Stimulated activated CD4-positive, alpha-beta T cell treated with anti-CD3 and anti-CD28 coated beads, TNF-alpha, amount 100 ng/mL, for 1 hour (primary cell): ENCODE results near the gene SEC14L6.
"Not testable (repeated sequence)": the region's sequence is repeated elsewhere in the genome, so short reads cannot be mapped to it uniquely, and the experiment has no call there.

Experiments
- DNase-seq, 3 donors: peaks; one replicate each; pipeline ENCODE4 v3.0.0-alpha.2; 2020; ENCODE audit warnings: low read depth in 3 of 3, low spot score in 1 of 3

Gene SEC14L6

DNA sequence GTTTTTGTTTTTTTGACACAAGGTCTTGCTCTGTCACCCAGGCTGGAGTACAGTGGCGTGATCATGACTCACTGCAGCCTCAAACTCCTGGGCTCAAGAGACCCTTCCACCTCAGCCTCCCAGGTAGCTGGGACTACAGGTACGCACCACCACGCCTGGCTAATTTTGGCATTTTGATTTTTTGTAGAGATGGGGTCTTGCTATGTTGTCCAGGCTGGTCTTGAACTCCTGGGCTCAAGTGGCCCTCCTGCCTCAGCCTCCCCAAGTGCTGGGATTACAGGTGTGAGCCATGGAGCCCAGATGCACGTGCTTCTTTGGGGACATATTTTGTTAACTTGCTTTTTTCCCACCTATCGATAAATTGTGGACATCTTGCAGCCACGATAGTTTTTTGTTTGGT, 20.7 kb upstream of the SEC14L6 start:
- not testable (repeated sequence) for DNase-seq

DNA sequence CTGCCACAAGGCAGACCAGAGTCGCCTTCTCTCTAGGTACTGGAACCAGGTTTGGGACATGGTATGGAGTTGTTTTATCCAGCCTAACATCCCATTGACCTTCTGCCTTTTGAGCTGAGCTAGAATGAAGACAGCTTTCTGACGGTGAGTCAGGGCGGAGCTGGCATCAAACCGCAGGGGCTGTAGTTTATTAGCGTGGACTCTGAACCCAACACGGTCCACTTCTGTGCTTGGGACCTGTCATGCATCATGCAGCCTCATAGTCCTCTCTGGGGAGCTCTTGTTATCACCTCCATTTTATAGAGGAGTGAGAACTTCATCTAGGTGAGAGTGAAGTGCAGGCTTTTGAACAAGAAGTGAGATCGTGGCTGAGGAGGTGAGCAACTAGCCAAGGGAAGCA, 19.6 kb upstream of the SEC14L6 start:
- no peak for DNase-seq

DNA sequence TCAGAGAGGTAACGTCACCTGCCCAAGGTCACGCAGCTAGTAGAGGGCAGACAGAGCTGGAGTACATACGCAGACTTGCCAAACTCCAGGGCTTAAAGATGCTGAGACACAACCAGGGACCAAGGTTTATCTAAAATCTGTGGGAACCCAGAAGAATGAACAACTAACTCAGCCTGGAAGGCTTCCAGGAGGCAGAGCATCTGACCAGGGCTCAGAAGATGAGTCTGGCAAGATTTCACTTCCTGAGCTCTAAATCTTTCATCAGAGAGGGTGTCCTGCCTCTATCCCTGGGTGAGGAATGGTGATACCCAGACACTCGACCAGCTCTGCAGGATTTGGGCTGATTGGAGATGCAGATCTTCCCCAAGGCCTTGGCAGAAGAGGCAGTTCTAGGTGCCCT, 18.8 kb upstream of the SEC14L6 start:
- DNase-seq, result no peak

DNA sequence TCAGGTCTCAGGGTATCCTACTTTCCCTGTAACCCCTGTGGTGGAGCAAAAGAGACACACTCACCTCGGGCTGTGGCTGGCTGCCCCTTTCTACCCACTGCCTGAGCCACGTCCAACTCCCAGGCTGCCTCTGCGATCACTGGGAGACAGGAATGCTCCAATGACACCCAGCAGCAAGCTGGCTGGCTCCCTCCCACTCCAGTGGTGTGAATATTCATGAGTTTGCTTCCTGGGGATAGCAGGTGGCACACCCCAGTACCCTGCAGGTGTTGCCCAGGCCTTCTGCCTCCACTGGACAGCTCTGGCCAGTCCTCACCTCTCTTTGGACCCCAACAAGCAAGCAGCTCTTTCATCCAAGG, 18.2 kb upstream of the SEC14L6 start:
- DNase-seq, result no peak

DNA sequence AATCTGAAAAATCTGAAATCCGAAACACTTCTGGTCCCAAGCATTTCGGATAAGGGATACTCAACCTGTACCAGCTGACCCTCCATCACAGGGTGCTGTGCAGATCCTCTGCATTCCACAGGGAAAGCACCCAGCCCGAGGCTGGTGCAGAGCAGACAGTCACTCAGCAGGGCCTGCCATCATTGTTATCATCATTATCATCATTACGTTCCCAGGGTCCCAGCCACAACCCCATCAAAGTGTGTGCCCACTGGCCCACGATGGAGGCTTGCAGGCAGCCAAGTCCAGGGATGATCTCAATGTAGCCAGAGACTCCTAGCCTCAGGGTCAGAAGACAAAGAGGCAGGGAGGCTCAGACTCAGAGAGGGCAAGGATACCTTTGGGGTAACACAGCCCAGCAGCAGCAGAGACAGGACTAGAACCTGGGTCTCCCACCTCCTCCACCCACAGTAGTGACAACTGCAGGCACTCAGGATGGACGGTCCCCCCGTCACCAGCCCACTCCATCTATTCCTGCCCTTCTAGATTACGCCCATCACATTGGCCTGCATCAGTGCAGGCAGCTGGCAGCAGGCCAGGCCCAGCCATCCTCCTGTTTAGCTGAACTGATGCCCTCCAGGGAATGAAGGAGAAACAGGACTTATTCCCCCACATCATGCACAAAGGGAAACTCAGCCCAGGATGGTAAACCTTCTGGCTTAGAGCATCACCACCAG, 17.7 kb upstream of the SEC14L6 start:
- no peak for DNase-seq

DNA sequence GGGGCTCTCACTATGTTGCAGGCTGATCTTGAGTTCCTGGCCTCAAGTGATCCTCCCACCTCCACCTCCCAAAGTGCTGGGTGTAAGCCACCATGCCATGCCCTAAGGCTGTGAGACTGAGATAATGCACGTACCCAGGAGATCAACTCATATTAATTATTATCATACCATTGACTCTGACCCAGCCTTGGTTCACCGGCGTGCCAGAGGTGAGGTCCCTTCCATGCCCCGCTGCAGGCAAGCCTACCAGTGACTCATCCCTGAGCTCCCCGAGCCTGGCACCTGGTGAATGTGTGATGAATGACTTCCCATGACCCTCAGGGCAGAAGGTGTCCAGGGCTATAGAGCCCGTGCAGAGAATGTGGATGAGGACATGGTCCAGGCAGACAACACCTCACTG, 15.8 kb upstream of the SEC14L6 start:
- no peak for DNase-seq

DNA sequence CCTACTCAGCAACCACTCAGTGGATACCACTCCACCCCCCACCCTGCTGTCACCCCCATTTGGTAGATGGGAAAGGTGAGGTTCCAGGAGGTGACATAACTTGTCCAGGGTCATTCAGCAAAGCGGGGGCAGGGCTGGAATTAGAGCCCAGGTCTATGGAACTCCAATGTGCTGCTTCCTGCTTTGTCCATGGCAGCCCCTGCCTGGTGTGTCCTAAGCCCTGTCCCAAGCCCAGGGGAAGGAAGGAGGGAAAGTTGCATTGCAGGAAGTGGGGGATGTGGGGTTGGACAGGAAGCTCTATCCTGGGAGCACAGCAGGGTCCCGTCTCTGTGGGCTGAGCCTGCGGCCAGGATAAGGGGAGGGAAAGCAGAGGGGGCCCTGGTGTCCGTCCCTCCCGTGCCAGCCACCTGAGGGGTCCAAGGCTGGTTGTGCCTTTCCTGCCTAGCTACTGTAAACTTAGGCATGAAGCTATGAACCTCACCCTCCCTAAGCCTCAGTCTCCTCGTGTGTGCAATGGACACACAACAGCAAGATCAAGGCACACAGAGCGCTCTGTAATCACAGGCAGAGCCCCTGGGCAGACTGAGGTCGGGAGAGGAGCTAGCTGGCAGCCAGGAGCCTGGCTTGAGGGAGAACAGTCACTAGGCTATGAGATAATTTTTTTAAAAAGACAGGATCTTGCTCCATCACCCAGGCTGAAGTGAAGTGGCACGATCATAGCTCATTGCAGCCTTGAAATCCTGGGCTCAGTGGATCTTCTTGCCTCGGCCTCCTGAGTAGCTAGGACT, 15.1 kb upstream of the SEC14L6 start:
- DNase-seq, result no peak

DNA sequence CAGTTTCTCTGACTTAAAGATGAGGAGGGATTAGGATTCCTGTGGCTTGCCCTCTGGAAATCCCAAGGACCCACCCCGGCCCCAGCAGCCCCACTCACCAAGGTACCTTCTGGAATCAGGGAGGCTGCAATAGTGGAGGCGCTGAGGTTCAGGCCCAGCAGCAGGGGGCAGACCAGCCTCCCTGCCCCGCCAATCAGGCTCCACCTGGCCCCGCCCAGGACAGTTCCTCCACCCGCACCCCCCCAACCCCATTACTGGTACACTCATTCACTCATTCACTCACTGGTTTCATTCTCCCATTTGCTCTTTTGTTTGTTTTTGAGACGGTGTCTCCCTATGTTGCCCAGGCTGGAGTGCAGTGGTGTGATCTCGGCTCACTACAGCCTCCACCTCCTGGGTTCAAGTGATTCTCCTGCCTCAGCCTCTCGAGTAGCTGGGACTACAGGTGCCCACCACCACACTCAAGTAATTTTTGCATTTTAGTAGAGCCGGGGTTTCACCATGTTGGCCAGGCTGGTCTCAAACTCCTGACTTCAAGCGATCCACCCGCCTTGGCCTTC, 14.2 kb upstream of the SEC14L6 start:
- DNase-seq, result not testable (repeated sequence)

DNA sequence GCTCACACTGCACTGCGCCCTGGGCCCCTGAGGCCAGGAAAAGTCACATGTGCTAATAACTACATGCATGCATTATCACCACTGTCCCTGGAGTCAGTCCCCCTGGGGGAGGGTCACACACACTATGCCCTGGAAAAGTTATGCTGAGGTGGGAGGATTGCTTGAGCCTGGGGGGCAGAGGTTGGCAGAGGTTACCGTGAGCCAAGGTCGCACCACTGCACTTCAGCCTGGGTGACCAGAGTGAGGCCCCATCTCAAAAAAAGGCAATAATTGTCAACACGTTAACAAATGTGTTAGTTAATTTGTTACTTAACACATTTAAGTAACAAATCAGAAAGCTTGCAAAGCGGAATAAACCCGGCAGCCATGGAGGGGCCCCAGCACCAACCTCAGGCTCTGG, 13.3 kb upstream of the SEC14L6 start:
- no peak for DNase-seq

DNA sequence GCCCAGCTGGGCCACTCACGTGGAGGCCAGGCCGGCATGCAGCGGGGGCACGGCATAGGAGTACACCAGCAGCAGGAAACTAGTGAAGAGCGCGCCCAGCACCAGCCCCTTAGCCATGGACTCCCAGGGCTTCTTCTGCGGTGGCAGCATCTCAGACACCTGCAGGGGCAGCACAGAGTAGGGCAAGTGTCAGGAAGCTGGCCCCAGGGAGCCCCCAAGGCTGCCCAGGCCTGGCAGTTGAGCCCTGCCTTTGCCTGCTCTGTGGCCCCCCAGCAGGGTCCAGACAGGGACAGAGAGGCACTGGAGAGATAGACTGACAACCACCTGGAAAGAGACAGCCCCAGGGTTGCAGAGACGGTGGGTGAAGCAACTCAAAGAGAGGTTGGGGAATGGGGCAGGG, 10.7 kb upstream of the SEC14L6 start:
- no peak for DNase-seq

DNA sequence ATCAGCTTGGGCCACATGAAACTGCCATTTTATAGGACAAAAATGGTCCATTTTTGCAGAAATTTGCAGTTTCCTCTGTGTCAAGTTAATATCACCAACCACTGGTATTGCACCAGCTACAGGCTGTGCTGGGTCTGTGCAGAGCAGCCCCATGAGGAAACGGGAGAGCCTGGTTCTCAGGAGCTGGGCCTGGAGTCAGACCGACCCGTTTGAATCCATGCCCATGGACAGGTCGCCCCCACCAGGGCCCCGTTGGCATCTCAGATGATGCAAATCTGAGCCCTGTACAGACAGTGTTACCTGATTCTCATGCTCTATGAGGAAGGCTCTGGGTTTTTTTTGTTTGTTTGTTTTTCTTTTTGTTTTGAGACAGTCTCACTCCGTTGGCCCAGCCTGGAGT, 9.8 kb upstream of the SEC14L6 start:
- DNase-seq, result no peak

DNA sequence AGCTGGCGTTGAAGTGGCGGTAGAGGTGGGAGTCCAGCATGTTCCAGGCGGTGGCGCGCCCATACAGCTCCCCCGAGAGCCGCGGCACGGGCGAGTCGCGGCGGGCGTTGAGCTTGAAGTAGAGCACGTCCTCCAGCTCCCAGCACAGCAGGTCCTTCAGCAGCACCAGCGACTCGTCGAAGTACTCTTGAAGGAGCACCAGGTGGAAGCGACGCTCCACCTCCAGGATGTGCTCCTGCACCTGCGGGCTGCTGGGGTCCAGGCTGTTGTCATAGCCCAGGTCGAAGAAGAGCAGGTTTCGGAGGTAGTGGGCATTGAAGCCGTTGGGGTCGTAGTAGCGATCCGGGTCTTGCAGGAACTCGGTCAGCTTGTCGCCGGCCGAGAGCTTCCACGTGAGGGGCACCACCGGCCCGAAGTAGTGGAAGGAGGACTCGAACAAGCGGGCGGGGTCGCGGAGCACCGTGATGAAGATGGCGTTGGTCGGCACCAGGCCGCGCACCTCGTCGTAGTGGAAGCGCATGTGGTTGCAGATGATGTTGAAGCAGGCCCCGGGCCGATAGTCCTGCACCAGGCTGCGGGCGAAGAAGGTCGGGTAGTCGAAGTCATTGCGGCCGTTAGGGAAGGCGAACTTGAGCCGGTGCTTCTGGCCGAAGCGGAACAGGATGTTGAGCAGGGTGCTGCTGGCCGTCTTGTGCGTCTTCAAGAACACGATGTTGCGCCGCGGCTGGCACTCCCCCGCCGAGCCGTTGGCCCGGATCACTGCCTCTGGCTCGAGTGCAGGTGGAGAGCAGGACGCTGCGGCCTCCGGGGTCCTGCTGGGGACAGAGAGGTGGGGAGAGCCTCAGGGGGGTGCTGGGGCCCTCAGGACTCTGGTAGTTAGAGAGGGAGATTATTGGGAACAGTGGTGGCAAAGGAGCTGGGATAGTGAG, 9.0 kb upstream of the SEC14L6 start:
- no peak for DNase-seq

DNA sequence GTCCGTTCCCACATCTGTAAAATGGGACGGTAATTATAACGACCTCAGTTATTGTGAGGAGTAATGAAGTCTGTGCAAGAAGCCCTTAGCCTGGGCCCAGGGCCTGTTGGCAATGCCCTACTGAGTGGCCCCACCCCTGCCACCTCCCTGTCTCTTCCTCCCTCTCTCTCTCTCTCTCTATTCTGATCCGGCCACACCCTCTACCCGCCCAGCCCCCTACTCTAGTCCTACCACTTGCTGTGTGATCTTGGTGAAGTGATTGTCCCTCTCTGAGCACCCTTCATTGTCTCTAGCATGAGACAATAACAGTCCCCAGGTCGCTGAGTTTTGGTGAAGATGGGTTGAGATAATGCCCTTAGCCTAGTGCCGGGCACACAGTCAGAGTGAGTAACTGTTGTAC, 7.4 kb upstream of the SEC14L6 start:
- no peak for DNase-seq

DNA sequence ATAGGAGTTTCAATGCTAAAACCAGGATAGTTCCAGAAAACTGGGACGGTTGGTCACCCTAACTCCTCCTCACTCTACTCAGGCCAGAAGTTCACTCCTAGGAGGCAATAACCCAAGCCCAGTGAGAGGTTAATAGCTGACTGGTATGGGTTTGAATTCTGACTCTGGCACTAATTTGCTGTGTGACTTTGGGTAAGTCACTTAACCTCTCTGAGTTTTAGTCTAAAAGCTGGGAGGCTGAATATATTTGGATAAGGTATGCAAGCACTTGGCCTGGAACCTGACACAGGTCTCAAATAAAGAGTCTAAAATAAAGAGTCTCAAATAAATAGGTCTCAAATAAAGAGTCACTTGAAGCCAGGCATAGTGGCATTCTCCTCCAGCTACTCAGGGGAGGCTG, 6.2 kb upstream of the SEC14L6 start:
- no peak for DNase-seq

DNA sequence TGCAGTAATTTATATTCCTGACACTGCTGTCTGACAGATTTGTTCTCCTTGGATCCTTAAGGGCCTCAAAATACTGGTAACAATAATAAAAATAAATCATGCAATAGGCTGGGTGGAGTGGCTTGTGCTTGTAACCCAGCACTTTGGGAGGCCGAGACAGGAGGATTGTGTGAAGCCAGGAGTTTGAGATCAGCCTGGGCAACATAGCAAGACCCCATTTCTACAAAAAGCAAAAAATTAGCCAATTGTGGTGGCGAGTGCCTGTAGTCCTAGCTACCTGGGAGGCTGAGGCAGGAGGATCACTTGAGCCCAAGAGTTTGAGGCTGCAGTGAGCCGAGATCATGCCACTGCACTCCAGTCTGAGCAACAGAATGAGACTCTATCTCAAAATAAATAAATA, 5.3 kb upstream of the SEC14L6 start:
- not testable (repeated sequence) for DNase-seq

DNA sequence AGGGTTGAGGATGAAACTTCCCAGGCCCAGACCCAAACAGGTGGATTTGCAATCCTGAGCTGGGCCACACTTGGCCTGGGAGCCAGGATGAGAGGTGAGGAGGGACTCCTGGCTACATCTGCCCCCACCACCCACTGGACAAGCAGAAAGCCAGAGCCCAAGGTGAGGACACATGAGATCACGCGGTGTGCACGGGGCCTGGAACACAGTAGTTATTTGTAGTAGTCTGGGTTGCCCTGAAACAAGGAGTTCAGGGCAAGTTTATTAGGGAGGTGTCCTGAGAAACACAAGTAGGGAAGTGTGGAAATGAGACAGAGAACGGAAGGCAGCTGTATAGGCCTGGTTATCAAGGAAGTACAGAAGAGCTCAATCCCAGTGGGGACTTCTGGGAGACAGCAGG, 647 bp upstream of the SEC14L6 start:
- no peak for DNase-seq

DNA sequence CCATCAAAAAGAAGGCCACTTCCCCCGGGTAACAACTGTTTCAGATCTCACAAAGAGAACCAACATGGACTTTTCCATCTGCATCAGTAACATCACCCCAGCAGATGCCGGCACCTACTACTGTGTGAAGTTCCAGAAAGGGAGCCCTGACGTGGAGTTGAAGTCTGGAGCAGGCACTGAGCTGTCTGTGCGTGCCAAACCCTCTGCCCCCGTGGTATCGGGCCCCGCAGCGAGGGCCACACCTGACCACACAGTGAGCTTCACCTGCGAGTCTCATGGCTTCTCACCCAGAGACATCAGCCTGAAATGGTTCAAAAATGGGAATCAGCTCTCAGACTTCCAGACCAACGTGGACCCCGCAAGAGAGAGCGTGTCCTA, 3.7 kb downstream of the SEC14L6 start:
- DNase-seq, result no peak

DNA sequence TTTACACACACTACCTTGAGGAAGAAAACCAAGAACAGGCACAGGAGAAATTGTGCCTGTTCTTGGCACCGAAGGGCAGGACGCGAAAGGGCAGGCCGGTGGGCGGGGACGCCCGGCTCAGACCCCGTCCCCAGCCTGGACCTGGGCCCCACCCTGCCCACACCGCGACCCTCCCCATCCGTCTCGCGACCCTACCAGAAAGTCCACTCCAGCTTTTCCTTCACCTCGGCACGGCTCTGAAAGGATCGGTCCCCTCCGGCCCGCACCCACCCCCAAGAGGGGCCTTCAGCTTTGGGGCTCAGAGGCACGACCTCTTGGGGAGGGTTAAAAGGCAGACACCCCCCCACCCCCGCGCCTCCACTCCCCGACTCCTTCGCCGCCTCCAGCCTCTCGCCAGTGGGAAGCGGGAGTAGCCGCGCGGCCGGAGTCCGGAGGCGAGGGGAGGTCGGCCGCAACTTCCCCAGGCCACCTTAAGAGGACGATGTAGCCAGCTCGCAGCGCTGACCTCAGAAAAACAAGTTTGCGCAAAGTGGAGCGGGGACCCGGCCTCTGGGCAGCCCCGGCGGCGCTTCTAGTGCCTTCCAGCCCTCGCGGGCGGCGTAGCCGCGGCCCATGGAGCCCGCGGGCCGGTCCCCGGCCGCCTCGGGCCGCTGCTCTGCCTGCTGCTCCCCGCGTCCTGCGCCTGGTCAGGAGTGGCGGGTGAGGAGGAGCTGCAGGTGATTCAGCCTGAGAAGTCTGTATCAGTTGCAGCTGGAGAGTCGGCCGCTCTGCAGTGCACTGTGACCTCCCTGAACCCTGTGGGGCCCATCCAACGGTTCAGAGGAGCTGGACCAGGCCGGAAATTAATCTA, 4.4 kb downstream of the SEC14L6 start:
- DNase-seq, result no peak

DNA sequence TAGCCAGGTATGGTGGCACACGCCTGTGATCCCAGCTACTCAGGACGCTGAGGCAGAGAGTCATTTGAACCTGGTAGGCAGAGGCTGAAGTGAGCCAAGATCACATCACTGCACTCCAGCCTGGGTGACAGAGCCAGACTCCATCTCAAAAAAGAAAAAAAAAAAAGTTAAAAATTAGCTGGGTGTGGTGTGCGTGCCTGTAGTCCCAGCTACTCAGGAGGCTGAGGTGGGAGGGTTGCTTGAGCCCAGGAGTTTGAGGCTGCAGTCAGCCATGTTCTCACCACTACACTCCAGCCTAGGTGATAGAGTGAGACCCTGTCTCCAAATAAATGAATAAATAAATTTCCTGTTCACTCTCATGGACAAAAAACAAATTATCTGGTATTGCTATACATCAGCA, 5.0 kb downstream of the SEC14L6 start:
- not testable (repeated sequence) for DNase-seq

DNA sequence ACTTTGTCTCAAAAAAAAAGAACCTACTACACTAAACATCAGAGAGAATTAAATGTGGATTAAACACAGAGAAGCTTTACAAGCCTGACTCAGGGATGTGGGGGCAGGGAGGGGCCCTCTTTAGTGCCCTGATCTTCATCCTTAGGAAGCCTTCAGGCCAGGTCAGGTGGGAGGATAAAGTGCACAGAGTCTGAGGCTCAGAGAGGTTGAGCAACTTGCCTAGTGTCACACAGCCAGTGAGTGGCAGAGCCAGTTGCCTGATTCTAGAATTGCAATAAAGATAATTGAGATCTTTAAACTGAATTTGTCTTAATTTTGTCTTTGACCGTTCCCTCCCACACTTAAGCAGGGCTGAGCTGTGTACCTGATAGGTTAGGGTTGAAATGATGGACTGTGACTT, 7.2 kb downstream of the SEC14L6 start:
- DNase-seq, result no peak

DNA sequence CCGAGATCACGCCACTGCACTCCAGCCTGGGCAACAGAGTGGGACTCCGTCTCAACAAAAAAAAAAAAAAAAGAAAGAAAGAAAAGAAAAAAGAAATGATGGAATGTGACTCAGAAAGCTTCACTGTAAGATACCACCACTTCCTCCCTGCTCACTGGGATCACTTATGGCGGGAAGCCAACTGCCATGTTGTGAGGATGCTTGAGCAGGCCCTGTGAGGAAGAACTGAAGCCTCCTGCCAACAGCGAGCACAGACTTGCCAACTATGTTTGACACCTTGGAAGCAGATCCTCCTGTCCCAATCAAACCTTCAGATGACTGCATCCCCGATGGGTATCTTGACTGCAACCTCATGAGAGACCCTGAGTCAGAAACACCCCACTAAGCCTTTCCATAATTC, 8.3 kb downstream of the SEC14L6 start:
- no peak for DNase-seq
